Globus pallidus (tissue), 1 donor: ENCODE measurements around the gene MECR.
"Not testable (repeated sequence)": the region's sequence is repeated elsewhere in the genome, so short reads cannot be mapped to it uniquely, and the experiment has no call there.

Source experiments
- DNase-seq: peaks from one replicate; pipeline ENCODE4 v3.0.0-alpha.2; 2015; ENCODE audit warnings: low spot score

Gene MECR

GRCh38 chr1:29167904-29168303, 62.8 kb downstream of the MECR start:
- no peak for DNase-seq

GRCh38 chr1:29166291-29166878, 64.3 kb downstream of the MECR start:
- no peak for DNase-seq

GRCh38 chr1:29164588-29164987, 66.1 kb downstream of the MECR start:
- no peak for DNase-seq

GRCh38 chr1:29162476-29163138, 68.1 kb downstream of the MECR start:
- DNase-seq, result no peak

- no peak for DNase-seq
Measured at GRCh38 chr1:29162025-29162424, 68.7 kb downstream of the MECR start.

GRCh38 chr1:29159773-29160172, 71.0 kb downstream of the MECR start:
- DNase-seq, result no peak

GRCh38 chr1:29157269-29157601, 73.5 kb downstream of the MECR start:
- DNase-seq, result no peak

- DNase-seq, result no peak
Measured at GRCh38 chr1:29156543-29157268, 74.0 kb downstream of the MECR start.

GRCh38 chr1:29152046-29152805, 78.5 kb downstream of the MECR start:
- DNase-seq, result no peak

GRCh38 chr1:29150346-29150745, 80.4 kb downstream of the MECR start:
- DNase-seq, result not testable (repeated sequence)

GRCh38 chr1:29148656-29149491, 81.9 kb downstream of the MECR start:
- DNase-seq, result no peak

GRCh38 chr1:29145739-29146437, 84.8 kb downstream of the MECR start:
- no peak for DNase-seq

GRCh38 chr1:29144178-29144577, 86.6 kb downstream of the MECR start:
- DNase-seq, result no peak

GRCh38 chr1:29142714-29143113, 88.0 kb downstream of the MECR start:
- DNase-seq, result no peak
